DMS53 treated with DMSO at 0.1 percent for 48 hours (cell line): ENCODE results near the gene PCLO.
"Not testable (repeated sequence)": the region's sequence is repeated elsewhere in the genome, so short reads cannot be mapped to it uniquely, and the experiment has no call there.

Experiments
- DNase-seq: peaks from one replicate; lab custom pipeline; 2025; ENCODE audit not compliant: unreplicated experiment; lab: John Stamatoyannopoulos, UW

The PCLO gene

DNA sequence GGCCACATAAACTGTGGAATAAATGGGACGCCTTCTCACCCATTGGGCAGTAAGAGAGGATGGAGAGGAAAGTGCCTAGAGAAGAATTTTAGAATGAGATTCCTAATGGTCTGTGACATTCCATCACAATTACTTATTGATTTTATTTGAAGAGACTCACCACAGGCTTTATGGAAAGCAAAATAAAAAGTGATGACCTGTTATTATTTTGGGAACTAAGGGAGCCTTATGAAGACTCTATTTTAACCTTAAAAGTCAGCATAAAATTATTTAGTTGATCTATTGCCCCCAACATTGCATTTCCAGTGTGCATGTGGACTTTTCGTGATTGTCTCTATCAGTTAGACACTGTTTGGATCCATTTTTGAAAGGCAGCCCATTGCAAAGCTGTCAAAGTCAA, 107.5 kb downstream of the PCLO start:
- no peak for DNase-seq

DNA sequence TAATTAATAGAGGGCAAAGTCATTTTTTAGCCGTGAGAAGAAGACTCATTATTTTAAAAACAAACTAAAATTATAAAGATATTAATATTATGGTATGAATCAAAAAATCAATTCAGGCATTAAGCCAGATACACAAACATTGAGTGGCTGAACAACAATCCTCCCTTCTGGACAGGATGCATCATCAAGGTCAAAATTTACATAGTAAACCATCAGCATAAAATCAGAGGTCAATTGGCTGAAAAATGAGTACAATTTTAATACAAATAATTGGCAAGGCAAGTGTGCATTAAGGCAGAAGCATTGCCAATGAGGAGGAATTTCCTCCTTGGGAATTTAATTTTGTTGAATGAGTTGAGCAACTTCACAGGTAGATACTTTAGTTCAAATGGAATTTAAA, 108.2 kb downstream of the PCLO start:
- DNase-seq: no peak

DNA sequence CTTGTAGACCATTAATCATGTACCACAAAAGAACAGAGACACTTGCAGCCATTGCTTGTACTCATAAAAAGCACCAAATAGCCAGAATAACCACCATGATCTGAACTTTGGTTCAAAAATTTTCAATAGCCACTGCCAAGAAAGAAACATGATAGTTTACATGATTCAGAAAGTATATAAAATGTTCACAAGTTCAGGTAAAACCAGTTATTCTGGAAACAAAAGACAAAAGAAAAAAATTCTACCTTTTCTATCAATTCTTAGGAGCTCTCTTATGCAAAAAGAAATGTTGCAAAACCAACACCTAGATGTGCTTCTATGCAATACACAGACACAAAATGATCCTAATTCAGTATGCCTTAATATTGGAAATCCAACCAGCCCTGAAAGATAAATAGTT, 108.7 kb downstream of the PCLO start:
- peak; percentile 10 for DNase-seq

DNA sequence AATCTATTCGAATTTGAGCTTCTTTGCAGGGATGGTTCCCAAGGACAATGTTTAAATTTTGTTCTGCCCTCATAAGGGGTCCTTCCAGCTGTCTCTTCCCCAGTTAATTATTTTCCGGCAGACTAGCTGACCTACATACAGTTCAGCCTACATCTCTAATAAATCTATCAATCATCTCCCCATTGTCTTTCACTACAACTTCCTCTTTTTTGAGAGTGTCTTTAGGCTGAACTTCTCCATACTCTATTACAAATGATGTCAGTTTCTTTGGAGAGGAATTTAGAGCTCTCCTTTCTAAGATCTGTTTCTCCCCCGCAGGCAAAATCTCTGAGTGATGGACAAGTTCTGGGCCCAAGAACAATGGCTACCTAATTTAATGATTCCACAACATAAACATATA, 122.2 kb downstream of the PCLO start:
- no peak for DNase-seq

DNA sequence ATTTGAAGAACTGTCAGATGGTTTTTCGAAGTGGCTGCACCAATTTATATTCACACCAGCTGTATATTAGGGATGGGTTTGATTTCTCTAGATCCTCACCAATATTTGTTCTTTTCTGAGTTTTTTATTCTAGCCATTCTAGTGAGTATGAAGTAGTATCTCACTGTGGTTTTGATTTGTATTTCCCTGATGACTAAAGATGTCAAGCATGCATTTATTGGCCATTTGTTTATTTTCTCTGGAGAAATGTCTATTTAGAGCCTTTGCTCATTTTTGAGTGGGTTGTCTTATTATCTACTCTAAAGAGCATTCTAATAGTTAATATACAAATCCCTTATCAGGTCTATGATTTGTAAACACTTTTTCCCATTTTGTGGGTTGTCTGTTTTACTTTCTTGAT, 123.9 kb downstream of the PCLO start:
- no peak for DNase-seq

DNA sequence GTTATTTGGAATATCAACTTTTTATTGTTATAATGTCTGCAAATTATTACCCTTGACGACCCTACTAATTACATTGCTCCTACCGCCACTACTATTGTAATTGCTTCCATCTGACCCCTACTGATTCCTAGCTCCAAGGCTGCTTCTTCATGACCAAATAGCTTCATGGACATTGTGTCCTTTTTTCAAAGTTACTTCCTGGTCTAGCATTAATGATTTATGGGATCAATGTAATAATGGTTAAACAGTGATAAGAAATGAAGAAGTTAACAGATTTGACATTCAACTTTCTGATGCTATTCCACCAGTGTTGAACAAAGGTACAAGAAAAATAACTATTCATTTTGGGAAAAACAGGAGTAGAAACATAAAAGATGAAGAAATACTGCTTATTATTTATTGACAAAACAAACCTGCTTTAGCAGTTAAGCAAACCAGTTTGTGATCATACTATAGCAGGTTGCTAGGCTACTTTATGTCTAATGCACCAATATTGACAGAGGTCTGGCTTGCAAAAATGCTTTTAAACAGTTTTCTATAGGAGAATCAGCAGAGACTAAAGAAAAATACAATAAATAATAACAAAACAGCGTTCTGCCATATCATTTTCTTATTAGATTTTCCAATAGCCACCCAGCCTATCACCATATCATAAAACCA, 125.8 kb downstream of the PCLO start:
- DNase-seq: peak; percentile 56

DNA sequence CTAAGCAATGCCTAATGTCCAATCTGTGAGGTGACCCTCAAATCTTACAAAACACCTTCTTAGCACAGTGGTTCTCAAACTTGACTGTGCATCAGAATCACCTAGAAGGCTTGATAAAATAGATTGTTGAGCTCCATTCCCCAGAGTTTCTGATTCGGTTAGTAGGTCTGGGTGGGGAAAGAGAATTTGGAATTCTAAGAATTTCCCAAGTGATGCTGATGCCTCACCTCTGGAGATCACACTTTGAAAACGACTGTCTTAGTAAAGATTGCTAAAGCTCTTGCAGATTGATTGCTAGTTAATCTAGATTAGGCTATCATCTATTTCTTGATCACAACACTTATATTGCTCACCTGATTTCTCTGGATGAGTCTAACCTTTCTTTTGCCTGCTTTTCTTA, 126.6 kb downstream of the PCLO start:
- DNase-seq: no peak

DNA sequence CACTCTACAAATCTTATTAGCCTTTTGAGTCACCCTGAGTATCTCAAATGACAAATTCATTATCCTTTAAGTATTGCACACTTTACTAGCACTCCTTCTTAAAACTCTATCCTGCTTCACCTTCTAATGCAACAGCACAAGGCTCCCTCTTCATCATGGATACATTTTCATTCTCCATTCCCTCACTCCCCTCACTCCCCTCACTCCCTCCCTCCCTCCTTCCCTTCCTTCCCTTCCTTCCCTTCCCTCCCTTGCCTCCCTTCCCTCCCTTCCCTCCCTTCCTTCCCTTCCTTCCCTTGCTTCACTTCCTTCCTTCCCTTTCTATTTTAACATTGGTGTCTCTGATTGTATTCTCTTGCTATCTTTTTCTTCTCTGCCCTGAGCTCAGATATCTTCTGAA, 130.5 kb downstream of the PCLO start:
- DNase-seq: no peak

DNA sequence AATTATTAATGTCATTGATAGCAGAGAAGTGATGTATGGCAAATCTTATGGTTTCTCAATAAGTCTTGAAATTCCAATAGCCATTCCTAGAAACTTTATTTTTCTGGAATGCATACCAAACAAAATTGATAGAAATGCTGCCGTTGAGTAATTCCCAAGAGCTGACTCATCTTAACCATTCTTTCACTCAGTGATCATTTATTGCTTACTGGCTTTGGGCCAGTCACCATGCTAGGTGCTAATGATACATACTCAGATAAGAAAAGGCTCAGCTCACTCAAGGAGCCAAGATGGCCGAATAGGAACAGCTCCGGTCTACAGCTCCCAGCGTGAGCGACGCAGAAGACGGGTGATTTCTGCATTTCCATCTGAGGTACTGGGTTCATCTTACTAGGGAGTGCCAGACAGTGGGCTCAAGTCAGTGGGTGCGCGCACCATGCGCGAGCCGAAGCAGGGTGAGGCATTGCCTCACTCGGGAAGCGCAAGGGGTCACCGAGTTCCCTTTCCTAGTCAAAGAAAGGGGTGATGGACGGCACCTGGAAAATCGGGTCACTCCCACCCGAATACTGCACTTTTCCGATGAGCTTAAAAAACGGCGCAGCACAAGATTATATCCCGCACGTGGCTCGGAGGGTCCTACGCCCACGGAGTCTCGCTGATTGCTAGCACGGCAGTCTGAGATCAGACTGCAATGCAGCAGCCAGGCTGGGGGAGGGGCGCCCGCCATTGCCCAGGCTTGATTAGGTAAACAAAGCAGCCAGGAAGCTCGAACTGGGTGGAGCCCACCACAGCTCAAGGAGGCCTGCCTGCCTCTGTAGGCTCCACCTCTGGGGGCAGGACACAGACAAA, 138.6 kb downstream of the PCLO start:
- DNase-seq: not testable (repeated sequence)

DNA sequence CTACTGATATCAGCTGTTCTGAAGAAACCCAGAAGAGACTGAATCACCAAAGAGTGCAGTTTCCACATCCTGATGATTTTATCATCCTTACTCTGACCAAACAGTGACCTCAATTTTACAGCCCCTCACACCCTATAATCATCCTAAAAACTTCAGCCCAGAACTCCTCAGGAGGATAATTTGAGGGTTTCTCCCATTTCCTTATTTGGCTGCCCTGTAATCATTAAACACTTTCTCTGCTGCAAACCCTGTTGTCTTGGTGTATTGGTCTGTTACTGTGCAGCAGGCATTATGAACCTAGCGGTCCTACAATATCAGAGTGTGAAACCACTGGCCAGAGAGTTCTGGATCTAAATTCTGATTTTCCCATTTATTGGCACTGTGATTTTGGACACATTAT, 141.7 kb downstream of the PCLO start:
- no peak for DNase-seq

DNA sequence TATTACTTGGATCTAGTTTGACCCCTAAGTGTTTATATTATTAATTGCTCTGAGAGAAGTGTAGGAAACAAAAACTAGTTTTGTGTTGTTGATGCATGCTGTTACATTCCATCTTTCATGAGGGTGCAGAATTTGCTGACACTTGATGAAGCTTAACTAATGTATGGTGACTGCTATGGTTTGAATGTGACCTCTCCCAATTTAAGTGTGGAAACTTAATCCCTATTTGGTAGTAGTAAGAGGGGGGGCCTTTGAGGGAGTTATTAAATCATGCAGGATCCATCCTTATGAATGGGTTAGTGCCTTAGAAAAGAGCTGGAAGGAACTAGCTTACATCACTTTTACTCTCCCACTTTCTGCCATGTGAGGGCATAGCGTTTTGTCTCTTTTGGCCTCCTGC, 142.5 kb downstream of the PCLO start:
- DNase-seq: no peak

DNA sequence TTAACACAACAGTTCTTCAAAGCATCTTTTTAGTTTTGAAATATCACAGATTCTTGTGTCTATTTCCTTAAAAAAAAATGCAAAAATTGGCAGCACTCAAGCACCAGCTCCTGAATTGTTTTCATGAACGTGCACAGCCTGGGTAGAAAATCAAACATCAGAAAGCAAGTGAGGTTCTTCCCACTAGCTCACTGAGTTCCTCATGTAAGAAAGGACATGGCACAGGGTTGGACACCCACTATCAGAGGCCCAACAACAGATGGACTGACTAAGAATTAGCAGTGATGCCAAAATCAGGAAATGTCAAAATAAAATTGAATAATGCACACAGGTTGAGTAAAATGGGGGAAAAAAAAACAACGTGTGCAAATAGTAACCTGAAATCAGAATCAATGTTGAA, 146.8 kb downstream of the PCLO start:
- no peak for DNase-seq

DNA sequence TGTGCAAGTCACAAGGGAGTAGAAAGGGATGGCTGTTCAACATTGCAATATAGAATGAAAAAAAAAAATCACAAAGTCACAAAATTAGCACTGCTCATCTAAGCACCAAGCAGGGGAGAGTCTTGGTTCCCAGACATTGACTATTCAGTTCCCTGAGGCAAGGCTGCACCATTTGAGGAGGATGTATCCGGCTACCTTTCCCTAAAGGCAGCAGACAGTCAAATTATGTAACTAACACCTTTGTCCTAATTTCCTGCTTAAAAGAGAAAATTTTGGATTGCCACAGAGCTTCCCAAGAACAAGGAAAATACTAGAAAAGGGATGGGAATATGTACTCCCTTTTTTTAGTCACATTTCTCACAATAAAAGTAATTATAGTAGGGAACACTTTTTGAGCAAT, 148.1 kb downstream of the PCLO start:
- no peak for DNase-seq

DNA sequence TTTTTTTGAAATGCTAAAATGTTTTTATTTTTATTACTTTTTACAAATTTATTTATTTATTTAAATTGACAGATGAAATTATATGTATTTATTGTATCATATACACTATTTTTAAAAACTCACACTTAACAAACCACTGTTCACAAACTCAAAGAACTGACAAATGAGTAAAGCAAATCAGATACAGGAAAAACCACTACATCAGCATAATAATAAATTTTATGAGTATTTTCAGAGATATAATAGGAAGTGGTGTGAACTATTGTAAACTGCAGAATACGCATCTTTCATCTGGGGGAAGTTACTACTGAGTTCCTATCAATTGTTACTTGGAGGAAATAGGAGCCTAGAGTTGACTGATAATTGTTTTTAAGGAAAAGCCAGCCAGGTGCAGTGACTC, 150.7 kb downstream of the PCLO start:
- no peak for DNase-seq

DNA sequence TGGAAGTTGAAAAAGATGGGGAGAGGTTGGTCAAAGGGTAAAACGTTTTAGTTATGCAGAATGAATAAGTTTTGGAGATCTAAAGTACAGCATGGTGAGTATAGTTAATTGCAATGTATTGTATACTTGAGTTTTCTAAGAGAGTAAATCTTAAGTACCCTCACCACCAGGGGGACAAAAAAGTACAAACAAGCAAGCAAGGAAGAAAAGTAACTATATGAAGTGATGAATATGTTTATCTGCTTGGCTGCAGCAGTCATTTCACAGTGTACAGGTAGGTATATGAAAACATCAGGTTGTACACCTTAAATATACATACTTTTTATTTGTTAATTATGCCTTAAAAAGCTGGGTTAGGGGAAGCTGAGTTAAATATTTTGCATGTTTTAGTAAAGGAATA, 157.3 kb downstream of the PCLO start:
- DNase-seq: no peak

DNA sequence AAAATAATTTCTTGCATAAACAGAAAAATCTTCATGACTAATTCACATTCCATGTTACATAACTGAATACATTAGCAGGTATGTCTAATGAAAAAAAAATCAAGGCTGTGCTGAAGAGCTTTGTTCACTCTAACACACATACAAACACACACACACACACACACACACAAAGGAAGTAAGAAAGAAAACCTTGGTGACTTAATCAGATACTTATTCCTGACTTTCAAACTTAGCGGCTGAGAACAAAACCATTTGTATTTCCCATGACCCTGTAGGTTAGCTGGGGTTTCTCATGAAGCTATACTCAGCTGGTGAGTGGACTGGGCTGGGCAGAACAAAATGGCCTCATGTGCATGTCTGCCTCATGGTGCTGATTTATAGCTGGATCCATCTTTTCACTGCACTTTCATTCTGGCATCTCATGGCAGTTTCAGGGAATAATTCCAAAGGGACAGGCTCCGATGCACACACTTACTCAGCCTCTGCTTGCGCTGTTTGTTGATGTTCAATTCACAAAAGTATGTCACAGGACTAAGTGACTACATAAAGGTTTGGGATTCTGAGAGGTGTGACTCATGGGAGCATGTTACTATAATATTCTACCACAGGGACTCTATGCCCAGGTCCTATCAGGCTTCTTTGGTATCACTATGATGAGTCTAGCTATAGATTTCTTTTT, 161.2 kb downstream of the PCLO start:
- no peak for DNase-seq

DNA sequence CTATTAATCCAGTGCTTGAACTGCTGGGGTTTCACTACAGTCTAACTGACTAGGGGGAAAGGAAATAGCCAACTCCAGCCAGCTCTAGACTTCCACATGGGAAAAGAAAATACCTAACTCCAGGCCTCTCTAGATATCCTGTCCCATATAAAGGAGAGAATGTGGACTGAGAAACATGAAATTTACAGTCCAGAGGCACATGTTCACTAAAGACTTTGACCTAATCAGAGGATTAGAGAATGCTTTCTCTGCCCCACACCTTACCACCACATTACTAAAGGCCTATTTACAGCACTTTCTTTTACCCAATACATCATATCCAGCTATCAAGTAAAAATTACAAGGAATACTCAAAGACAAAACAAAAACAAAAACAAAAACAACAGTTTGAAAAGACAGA, 164.2 kb downstream of the PCLO start:
- peak; percentile 13 for DNase-seq

DNA sequence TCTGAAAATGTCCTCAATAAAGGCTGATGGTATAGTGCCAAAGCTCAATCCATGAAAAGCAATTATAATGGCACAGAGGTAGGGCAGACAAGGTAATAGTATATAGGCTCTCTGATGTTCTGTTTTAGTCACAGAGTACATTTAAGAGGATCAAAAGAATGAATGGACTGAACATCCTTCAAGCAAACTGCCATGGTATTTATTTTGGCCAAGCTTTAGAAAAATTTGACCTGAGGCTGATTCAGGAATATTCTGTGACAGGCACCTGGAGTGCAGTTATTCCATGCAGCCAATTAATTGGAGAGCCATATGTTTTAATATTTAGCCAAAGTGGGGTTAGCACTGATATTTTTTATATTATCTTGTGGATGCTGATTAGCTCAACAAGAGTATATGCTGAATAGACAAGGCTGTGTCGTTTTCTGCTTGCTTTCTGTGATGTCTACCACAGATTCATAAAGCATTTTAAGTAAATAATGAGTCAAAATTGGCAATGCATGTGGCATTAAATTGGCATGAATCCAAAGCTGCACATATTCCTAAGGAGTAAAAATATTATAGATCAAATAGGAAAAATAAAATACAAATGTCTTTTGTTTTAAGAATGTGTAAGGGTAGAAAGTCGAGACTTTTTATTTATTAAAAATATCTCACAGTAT, 177.4 kb downstream of the PCLO start:
- DNase-seq: peak; percentile 67

DNA sequence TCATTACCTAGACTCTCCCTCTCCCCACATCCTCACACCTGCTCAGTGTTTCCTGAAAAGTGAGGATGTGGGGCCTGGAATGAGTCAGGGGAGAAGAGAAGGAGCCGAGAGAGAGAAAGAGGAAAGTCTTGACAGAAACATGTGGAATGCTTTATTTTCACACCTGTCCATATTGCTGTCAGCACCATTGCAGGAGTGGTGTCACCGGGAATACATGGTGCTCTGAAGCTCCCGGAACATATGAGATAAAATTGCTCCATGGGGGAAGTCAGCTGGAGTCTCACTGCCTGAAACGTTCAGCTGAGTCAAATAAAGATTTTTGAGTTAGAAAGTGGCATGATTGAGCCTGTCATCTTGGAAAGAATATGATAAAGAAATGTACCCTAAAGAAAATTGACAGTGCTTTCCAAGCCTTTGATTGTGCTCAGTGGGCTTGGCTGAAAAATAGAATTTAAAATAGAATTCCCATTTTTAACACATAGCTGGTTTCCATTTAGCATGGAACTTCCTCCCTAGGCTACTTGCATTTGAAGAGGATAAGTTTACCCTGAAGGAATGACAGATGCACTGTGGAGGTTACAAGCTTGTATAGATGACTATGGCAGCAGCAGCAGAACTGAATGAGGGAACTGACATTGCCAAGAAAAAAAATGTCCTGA, 182.4 kb downstream of the PCLO start:
- DNase-seq: no peak

DNA sequence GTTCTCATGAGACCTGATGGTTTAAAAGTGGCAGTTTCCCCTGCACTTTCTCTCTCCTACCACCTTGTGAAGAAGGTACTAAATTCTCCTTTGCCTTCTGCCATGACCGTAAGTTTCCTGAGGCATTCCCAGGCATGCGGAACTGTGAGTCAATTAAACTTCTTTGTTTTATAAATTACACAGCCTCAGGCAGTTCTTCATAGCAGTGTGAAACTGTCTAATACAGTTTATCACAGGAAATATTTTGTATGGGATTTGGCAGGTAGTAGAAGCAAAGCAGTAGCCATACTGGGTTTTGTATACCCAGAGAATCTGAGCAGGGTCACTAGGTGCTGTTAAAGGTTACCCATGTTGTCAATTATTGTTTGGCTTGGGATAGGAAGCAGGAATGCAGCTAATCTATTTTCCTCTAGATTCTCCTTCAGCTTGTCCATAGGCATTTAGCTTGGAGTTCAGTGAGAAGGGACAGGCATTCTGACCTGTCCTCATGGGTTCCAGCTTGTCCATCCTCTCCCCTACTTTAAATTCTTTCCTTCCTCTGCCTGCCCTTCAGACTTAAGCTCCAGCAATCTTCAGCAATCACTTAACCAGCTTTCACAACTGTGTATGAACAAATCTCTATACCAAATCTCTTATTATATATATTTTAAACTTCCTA, 186.7 kb downstream of the PCLO start:
- no peak for DNase-seq

DNA sequence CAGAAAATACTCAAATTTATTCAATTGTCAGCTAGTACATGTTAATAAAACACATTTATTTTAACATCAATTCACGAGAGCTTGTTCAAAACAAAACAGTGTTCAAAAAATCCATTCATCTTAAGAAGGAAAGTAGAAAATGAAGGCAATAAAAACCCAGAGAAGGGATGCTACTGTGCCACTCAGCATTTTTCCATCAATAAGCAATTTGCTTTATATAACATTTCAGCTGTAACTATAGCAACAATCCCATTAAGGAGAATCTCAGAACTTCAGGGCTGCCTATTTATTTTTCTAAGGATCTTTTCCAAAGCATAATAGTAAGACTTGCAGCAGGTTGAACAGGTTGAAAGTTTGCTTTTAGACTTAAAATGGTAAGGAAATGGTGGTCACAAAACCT, 190.5 kb downstream of the PCLO start:
- no peak for DNase-seq
